ENCODE results near the gene ZNF710. TPM values are rescaled to one million over a fixed set of nuclear protein-coding genes. Genes with fewer than 3 reads are reported as not detected.

ZNF710 gene
- total and polyA plus RNA-seq, 2 of the 4 experiments (the other 2 are of a cell fraction): 7.6 to 8.2 TPM

GRCh38 chr15:90046289-90046688 is 45.2 kb downstream of the ZNF710 start:
- Histone ChIP-seq H4K8ac (ENCODE audit: low read depth in 2 of 2, low read length in 2 of 2) (no peak overlapping the region), H3K36me3 (ENCODE audit: control insufficient read depth, insufficient read depth, low read length) (no peaks in the 10 kb centered on the region), H3K56ac (ENCODE audit: extremely low read depth, insufficient read depth, low read length) (no peak overlapping the region), H3K4ac (ENCODE audit: low read depth, low read length) (no peak overlapping the region), H3K4me2 (ENCODE audit: low read depth, low read length) (no peak overlapping the region), H3K9ac (ENCODE audit: low read depth, low read length) (no peak overlapping the region), H3K4me3 (ENCODE audit: insufficient read depth, low read depth, low read length) (no peak overlapping the region), H3K9me1 (ENCODE audit: insufficient read depth, low read length) (peaks cover 21% of the 10 kb centered on the region), H2BK20ac (ENCODE audit: low read depth, low read length) (no peak overlapping the region), H3K14ac (replicated peaks; ENCODE audit: low read depth, low read length) (no peak overlapping the region), H3K27ac (ENCODE audit: insufficient read depth, low read length) (no peak overlapping the region), H2AK5ac (ENCODE audit: low read depth, low read length) (no peak overlapping the region), H3K27me3 (ENCODE audit: control insufficient read depth, insufficient read depth, low read length) (no peaks in the 10 kb centered on the region), H4K5ac (ENCODE audit: low read depth, low read length) (no peak overlapping the region), H3K9me3 (ENCODE audit: control insufficient read depth, insufficient read depth, low read length) (no peaks in the 10 kb centered on the region), H3K18ac (ENCODE audit: low read depth, low read length) (no peak overlapping the region), H2AK9ac (replicated peaks; ENCODE audit: low read depth, low read length, poor library complexity) (peak overlapping the region; percentile 15), H3K79me1 (ENCODE audit: low read depth in 1 of 2, low read length in 2 of 2) (peaks cover 21 to 64% of the 10 kb centered on the region in 2 experiments), H4K20me1 (ENCODE audit: insufficient read depth, low read length) (peaks cover 36% of the 10 kb centered on the region), H2BK15ac (ENCODE audit: low read depth, low read length) (no peak overlapping the region), H2BK5ac (ENCODE audit: low read depth, low read length, poor library complexity, severe bottlenecking) (no peak overlapping the region), H3K23ac (ENCODE audit: low read depth, low read length) (no peak overlapping the region), H4K91ac (ENCODE audit: insufficient read depth, low read depth, low read length) (no peak overlapping the region), H2BK120ac (ENCODE audit: low read depth, low read length) (no peak overlapping the region), H3K4me1 (ENCODE audit: control insufficient read depth, insufficient read depth, low read length) (peaks cover 6% of the 10 kb centered on the region), H2AFZ (replicated peaks; ENCODE audit: low read length, poor library complexity) (no peak overlapping the region)
- ATAC-seq (ENCODE audit: low read depth) (no peak), DNase-seq (no peak)
- ChIA-PET POLR2A (ENCODE audit: unreplicated experiment) (no interaction called here), CTCF (no interaction called here)
- intact Hi-C loops (cut with micrococcal nuclease) (no loop called here), dilution Hi-C loops (cut with HindIII; ENCODE audit: low sequenced_read_pairs, unreplicated experiment) (no loop called here), in situ Hi-C loops (cut with MboI; ENCODE audit: low sequenced_read_pairs) (no loop called here)
- BruUV-seq (replicated peaks): no TSS peak
- TF ChIP-seq RFX5 (IDR thresholded peaks at IDR 0.05; ENCODE audit: low read depth, low read length) (no peak), ELK1 (IDR thresholded peaks at IDR 0.05; ENCODE audit: borderline replicate concordance, low read depth, low read length) (no peak), CEBPB (IDR thresholded peaks at IDR 0.05; ENCODE audit: low read depth, low read length) (no peak), MXI1 (IDR thresholded peaks at IDR 0.05; ENCODE audit: borderline replicate concordance, low read depth, low read length) (no peak), NFE2L2 (IDR thresholded peaks at IDR 0.05; ENCODE audit: low read depth, low read length) (no peak), SMC3 (IDR thresholded peaks at IDR 0.05; ENCODE audit: low read depth, low read length) (no peak), FOS (IDR thresholded peaks at IDR 0.05; ENCODE audit: low read depth, low read length) (no peak), RCOR1 (IDR thresholded peaks at IDR 0.05; ENCODE audit: insufficient replicate concordance, low read length) (no peak), BHLHE40 (IDR thresholded peaks at IDR 0.05; ENCODE audit: low read depth, low read length) (no peak)
- WGBS, 2 experiments (ENCODE audit: extremely low coverage in 2 of 2, insufficient read length in 1 of 2): no CpG with 5 or more reads among the region's 7 CpGs
